Activated CD8-positive, alpha-beta memory T cell treated with anti-CD3 and anti-CD28 coated beads for 36 hours (primary cell): ENCODE results near the gene ADGRL3. TPM values are rescaled to one million over a fixed set of nuclear protein-coding genes. Genes with fewer than 3 reads are reported as not detected.
"Not testable (repeated sequence)": the region's sequence is repeated elsewhere in the genome, so short reads cannot be mapped to it uniquely, and the experiment has no call there.

Experiments
- CTCF ChIA-PET: fragments of 350-600 bp; sonication (Branson Sonifier 250); formaldehyde crosslinking; loops from one replicate; lab custom pipeline; 2021; ENCODE audit warnings: antibody characterized with exemption; lab: Charles Lee
- POLR2A ChIA-PET: fragments of 350-600 bp; sonication (Branson Sonifier 250); formaldehyde crosslinking; loops from one replicate; lab custom pipeline; 2021; ENCODE audit warnings: antibody characterized with exemption; lab: Charles Lee
- total RNA-seq, 2 experiments: library from RNA; stranded (reverse); gene quantifications; one replicate each; pipeline ENCODE4 v1.2.3, GENCODE V29; 2021

Gene ADGRL3
- total RNA-seq, 2 experiments from 2014 or later = not detected

GRCh38 chr4:61759885-61760284 lies 559.8 kb downstream of the ADGRL3 start:
- CTCF ChIA-PET, POLR2A ChIA-PET: not testable (repeated sequence)

- ChIA-PET POLR2A (no interaction called here), CTCF (no interaction called here)
Observed at GRCh38 chr4:61760820-61761219, 560.7 kb downstream of the ADGRL3 start.

- ChIA-PET POLR2A (no interaction called here), CTCF (no interaction called here)
Observed at GRCh38 chr4:61762722-61763627, 562.8 kb downstream of the ADGRL3 start.

- ChIA-PET CTCF (no interaction called here), POLR2A (no interaction called here)
Observed at GRCh38 chr4:61763682-61764081, 563.6 kb downstream of the ADGRL3 start.

GRCh38 chr4:61764090-61764489 lies 564.0 kb downstream of the ADGRL3 start:
- POLR2A ChIA-PET, CTCF ChIA-PET: not testable (repeated sequence)

GRCh38 chr4:61769444-61770167 lies 569.5 kb downstream of the ADGRL3 start:
- CTCF ChIA-PET, POLR2A ChIA-PET: not testable (repeated sequence)

GRCh38 chr4:61770456-61770855 lies 570.3 kb downstream of the ADGRL3 start:
- POLR2A ChIA-PET = no interaction called here
- CTCF ChIA-PET = no interaction called here

GRCh38 chr4:61771056-61771455 lies 570.9 kb downstream of the ADGRL3 start:
- POLR2A ChIA-PET = no interaction called here
- CTCF ChIA-PET = no interaction called here

- CTCF ChIA-PET = no interaction called here
Observed at GRCh38 chr4:61772126-61772525, 572.0 kb downstream of the ADGRL3 start.

GRCh38 chr4:61773655-61774245 lies 573.6 kb downstream of the ADGRL3 start:
- ChIA-PET POLR2A (no interaction called here), CTCF (no interaction called here)

More at GRCh38 chr4:61772126-61772525, 572.0 kb downstream of the ADGRL3 start:
- POLR2A ChIA-PET = no interaction called here

GRCh38 chr4:61782133-61782532 lies 582.0 kb downstream of the ADGRL3 start:
- CTCF ChIA-PET = no interaction called here
- POLR2A ChIA-PET = no interaction called here

- CTCF ChIA-PET = no interaction called here
- POLR2A ChIA-PET = no interaction called here
Observed at GRCh38 chr4:61783050-61783449, 582.9 kb downstream of the ADGRL3 start.

GRCh38 chr4:61785761-61786160 lies 585.6 kb downstream of the ADGRL3 start:
- POLR2A ChIA-PET = no interaction called here

GRCh38 chr4:61786211-61786610 lies 586.1 kb downstream of the ADGRL3 start:
- CTCF ChIA-PET = no interaction called here
- POLR2A ChIA-PET = no interaction called here

More at GRCh38 chr4:61785761-61786160, 585.6 kb downstream of the ADGRL3 start:
- CTCF ChIA-PET = no interaction called here

GRCh38 chr4:61795998-61796397 lies 595.9 kb downstream of the ADGRL3 start:
- CTCF ChIA-PET = no interaction called here
- POLR2A ChIA-PET = no interaction called here

GRCh38 chr4:61799794-61800193 lies 599.7 kb downstream of the ADGRL3 start:
- CTCF ChIA-PET = no interaction called here

GRCh38 chr4:61805227-61805626 lies 605.1 kb downstream of the ADGRL3 start:
- ChIA-PET CTCF (no interaction called here), POLR2A (no interaction called here)

More at GRCh38 chr4:61799794-61800193, 599.7 kb downstream of the ADGRL3 start:
- POLR2A ChIA-PET = no interaction called here

- ChIA-PET POLR2A (no interaction called here), CTCF (no interaction called here)
Observed at GRCh38 chr4:61805979-61806378, 605.9 kb downstream of the ADGRL3 start.

- ChIA-PET POLR2A (no interaction called here), CTCF (no interaction called here)
Observed at GRCh38 chr4:61812171-61812570, 612.0 kb downstream of the ADGRL3 start.

- CTCF ChIA-PET = no interaction called here
- POLR2A ChIA-PET = no interaction called here
Observed at GRCh38 chr4:61817071-61817470, 616.9 kb downstream of the ADGRL3 start.
